ENCODE results near the gene TEX10.

The TEX10 gene

DNA sequence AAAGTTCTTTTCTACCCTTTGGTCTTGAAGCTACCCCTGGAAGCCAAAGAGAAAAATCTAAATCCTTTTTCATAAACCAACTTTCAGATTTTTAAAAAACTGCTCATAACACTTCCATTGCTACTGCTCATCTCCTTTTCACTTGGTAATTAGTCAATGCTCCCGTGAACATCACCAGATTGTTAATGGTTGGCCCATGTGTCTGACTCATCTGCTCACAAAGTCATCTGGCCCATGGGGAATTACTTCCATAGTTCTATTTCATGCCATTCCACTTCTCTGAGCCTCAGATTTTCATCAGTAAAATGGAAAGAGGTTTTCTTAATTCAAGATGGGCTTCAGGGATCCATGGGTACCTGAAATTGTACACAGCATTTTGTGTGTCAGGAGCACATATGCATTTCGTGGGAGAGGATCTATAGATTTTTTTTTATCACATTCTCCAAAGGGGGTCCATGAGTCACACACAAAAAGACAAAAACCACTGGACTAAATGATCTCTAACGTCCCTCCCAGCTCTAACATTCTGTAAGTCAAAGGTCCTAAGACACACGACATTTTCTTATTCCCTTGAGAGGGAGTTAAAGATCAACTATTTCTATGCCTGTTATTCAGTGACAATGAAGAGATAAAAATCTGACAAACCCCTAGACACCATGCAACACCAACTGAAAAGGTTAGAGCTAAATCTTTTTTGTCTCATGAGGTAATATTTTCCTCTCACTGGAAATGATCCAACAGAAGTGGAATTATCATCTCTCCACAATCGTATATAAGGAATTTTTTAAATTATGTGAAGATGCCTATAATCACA is 75.4 kb downstream of the TEX10 start:
- FAIRE-seq: no peak
- TF ChIP-seq SPI1 (IDR thresholded peaks at IDR 0.05; ENCODE audit: low read depth, low read length) (no peak), POLR2A (IDR thresholded peaks at IDR 0.05; ENCODE audit: low read depth, low read length) (no peak), POU2F2 (IDR thresholded peaks at IDR 0.05; ENCODE audit: low read depth, low read length) (no peak), TAF1 (IDR thresholded peaks at IDR 0.05; ENCODE audit: low read depth, low read length) (no peak), PAX5 (IDR thresholded peaks at IDR 0.05; ENCODE audit: insufficient read depth, low read length, severe bottlenecking) (no peak), POLR2AphosphoS5 (IDR thresholded peaks at IDR 0.05; ENCODE audit: low read depth, low read length) (no peak)
- no peak for DNase-seq (ENCODE audit: insufficient read length, low spot score)

- TF ChIP-seq PAX5 (IDR thresholded peaks at IDR 0.05; ENCODE audit: insufficient read depth, low read length, severe bottlenecking) (no peak), POU2F2 (IDR thresholded peaks at IDR 0.05; ENCODE audit: low read depth, low read length) (no peak), POLR2AphosphoS5 (IDR thresholded peaks at IDR 0.05; ENCODE audit: low read depth, low read length) (no peak), POLR2A (IDR thresholded peaks at IDR 0.05; ENCODE audit: low read depth, low read length) (no peak), TAF1 (IDR thresholded peaks at IDR 0.05; ENCODE audit: low read depth, low read length) (no peak), SPI1 (IDR thresholded peaks at IDR 0.05; ENCODE audit: low read depth, low read length) (no peak)
- FAIRE-seq: no peak
- no peak for DNase-seq (ENCODE audit: insufficient read length, low spot score)
Measured at GRCh38 chr9:100269656-100270055, 83.1 kb downstream of the TEX10 start.

DNA sequence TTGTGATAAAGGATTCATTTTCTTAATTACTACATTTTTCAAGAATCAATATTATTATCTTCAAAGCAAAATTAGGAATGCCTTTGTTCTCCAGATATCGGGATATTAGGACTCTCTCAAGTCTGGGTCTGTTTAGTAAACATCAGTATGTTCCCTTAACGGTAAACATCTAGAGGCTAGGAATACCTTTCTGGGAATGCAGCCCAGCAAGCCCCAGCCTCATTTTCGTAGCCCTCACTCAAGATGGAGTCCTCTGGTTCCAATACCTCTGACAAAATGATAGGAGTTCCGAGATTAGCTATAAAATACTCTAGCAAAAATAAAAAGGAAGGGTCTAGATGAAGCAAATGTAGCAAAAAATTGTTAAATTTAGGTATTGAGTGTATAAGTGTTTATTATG is 84.5 kb downstream of the TEX10 start:
- DNase-seq (ENCODE audit: insufficient read length, low spot score) (no peak), FAIRE-seq (no peak)
- TF ChIP-seq PAX5 (IDR thresholded peaks at IDR 0.05; ENCODE audit: insufficient read depth, low read length, severe bottlenecking): no peak
- TF ChIP-seq SPI1 (IDR thresholded peaks at IDR 0.05; ENCODE audit: low read depth, low read length): no peak
- TF ChIP-seq POU2F2 (IDR thresholded peaks at IDR 0.05; ENCODE audit: low read depth, low read length): no peak
- no peak for TF ChIP-seq TAF1 (IDR thresholded peaks at IDR 0.05; ENCODE audit: low read depth, low read length)
- no peak for TF ChIP-seq POLR2A (IDR thresholded peaks at IDR 0.05; ENCODE audit: low read depth, low read length)
- TF ChIP-seq POLR2AphosphoS5 (IDR thresholded peaks at IDR 0.05; ENCODE audit: low read depth, low read length): no peak

- DNase-seq (ENCODE audit: insufficient read length, low spot score) (no peak), FAIRE-seq (no peak)
- no peak for TF ChIP-seq POLR2A (IDR thresholded peaks at IDR 0.05; ENCODE audit: low read depth, low read length)
- TF ChIP-seq POLR2AphosphoS5 (IDR thresholded peaks at IDR 0.05; ENCODE audit: low read depth, low read length): no peak
- no peak for TF ChIP-seq TAF1 (IDR thresholded peaks at IDR 0.05; ENCODE audit: low read depth, low read length)
- TF ChIP-seq SPI1 (IDR thresholded peaks at IDR 0.05; ENCODE audit: low read depth, low read length): no peak
- TF ChIP-seq PAX5 (IDR thresholded peaks at IDR 0.05; ENCODE audit: insufficient read depth, low read length, severe bottlenecking): no peak
- TF ChIP-seq POU2F2 (IDR thresholded peaks at IDR 0.05; ENCODE audit: low read depth, low read length): no peak
Measured at GRCh38 chr9:100267211-100267610, 85.5 kb downstream of the TEX10 start.

All from GM12891 (cell line).